Measurements from ENCODE around the gene MAPK14.

DNA sequence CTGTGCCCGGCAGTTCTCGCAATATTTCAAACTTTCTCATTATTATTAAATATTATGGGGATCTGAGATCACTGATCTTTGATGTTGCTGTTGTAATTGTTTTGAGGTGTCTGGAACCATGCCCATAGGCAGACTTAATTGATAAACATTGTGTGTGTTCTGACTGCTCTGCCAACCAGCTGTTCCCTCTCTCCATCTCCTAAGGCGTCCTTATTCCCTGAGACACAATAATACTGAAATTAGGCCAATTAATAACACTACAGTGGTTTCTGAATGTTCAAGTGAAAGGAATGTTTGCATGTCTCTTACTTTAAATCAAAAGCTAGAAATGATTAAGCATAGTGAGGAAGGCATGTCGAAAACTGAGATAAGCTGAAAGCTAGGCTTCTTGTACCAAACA, 7.6 kb downstream of the MAPK14 start:
- TF ChIP-seq, protein P1, sequence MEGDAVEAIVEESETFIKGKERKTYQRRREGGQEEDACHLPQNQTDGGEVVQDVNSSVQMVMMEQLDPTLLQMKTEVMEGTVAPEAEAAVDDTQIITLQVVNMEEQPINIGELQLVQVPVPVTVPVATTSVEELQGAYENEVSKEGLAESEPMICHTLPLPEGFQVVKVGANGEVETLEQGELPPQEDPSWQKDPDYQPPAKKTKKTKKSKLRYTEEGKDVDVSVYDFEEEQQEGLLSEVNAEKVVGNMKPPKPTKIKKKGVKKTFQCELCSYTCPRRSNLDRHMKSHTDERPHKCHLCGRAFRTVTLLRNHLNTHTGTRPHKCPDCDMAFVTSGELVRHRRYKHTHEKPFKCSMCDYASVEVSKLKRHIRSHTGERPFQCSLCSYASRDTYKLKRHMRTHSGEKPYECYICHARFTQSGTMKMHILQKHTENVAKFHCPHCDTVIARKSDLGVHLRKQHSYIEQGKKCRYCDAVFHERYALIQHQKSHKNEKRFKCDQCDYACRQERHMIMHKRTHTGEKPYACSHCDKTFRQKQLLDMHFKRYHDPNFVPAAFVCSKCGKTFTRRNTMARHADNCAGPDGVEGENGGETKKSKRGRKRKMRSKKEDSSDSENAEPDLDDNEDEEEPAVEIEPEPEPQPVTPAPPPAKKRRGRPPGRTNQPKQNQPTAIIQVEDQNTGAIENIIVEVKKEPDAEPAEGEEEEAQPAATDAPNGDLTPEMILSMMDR (IDR thresholded peaks at IDR 0.05) = no peak
- TF ChIP-seq POLR2A (IDR thresholded peaks at IDR 0.05) = no peak
